Bladder microvascular endothelial cell (primary cell): ENCODE results near the gene PAIP2. TPM values are rescaled to one million over a fixed set of nuclear protein-coding genes. Genes with fewer than 3 reads are reported as not detected.

Experiments
- total RNA-seq: library from RNA; depleted of rRNA; stranded (reverse); fragments of >200 nt; gene quantifications from 2 replicates; pipeline ENCODE4 v1.2.3, GENCODE V29; 2014

PAIP2 gene
- total RNA-seq: 57.3 and 90.8 TPM in 2 replicates

GRCh38 chr5:139341689-139342422 is at the start of gene PAIP2:
TSS of gene PAIP2 (plus strand) at chr5:139341854. CDS start at chr5:139363785, 21,931 bp downstream.

GRCh38 chr5:139293507-139294373 is 47.9 kb upstream of the PAIP2 start, which contains the start of gene MATR3:
TSS of gene MATR3 (plus strand) at chr5:139293740. CDS start at chr5:139307416, 13,676 bp downstream.

GRCh38 chr5:139383275-139383992 is 41.8 kb downstream of the PAIP2 start, which contains the start of gene SLC23A1:
TSS of gene SLC23A1 (minus strand) at chr5:139383297. CDS start at chr5:139383253, 44 bp downstream.

GRCh38 chr5:139389701-139390638 is 48.3 kb downstream of the PAIP2 start, which contains the start of gene MZB1:
TSS of gene MZB1 (minus strand) at chr5:139389913. CDS start at chr5:139389856, 57 bp downstream.

GRCh38 chr5:139394654-139395566 is 53.3 kb downstream of the PAIP2 start, which contains the start of gene PROB1:
TSS of gene PROB1 (minus strand) at chr5:139395104. CDS start at chr5:139395081, 23 bp downstream.

GRCh38 chr5:139403787-139404483 is 62.3 kb downstream of the PAIP2 start, which contains the start of gene SPATA24:
TSS of gene SPATA24 (minus strand) at chr5:139404089. CDS start at chr5:139404060, 29 bp downstream.

Other genes starting within 250 kb of the PAIP2 start
- gene SIL1, start 143.5 kb upstream of the PAIP2 start, total RNA-seq: 48.4 and 60.6 TPM in 2 replicates
- gene MATR3, start 48.1 kb upstream of the PAIP2 start, total RNA-seq: 160 and 339 TPM in 2 replicates
- not detected in 2 replicates for gene SLC23A1, start 41.4 kb downstream of the PAIP2 start, total RNA-seq
- 0.16 and 0.44 TPM in 2 replicates for gene MZB1, start 48.1 kb downstream of the PAIP2 start, total RNA-seq
- gene PROB1, start 53.2 kb downstream of the PAIP2 start, total RNA-seq: 2.1 and 5.8 TPM in 2 replicates
- 7.3 and 9.8 TPM in 2 replicates for gene SPATA24, start 62.2 kb downstream of the PAIP2 start, total RNA-seq
- 4.4 and 8.9 TPM in 2 replicates for gene DNAJC18, start 97.7 kb downstream of the PAIP2 start, total RNA-seq
- 281 and 350 TPM in 2 replicates for gene ECSCR, start 120.9 kb downstream of the PAIP2 start, total RNA-seq
- not detected in 2 replicates for gene SMIM33, start 129.2 kb downstream of the PAIP2 start, total RNA-seq
- gene STING1, start 140.9 kb downstream of the PAIP2 start, total RNA-seq: 39.1 and 53.7 TPM in 2 replicates
- gene UBE2D2, start 219.5 kb downstream of the PAIP2 start, total RNA-seq: 44.0 and 52.2 TPM in 2 replicates